ENCODE measurements around the gene LMAN2L.

Gene LMAN2L

DNA sequence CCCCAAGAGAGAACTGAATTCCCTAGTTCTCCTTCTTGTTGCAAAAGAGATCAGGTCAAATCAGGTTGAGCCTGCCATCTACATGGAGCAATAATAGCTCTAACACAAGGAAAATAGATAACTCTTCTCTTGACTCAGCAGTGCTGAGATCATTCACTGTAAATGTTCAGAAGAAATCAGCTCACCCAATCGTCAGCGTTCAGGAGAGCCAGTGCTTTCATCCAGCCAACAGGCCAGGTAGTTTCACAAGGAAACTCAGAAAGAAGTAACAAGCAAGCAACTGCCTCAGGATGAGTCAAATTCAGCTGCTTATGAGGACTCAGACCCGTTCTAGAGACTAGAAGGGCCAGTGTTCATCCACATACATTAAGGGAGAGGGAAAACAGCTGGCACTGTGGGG lies 5.9 kb downstream of the LMAN2L start:
- TF ChIP-seq, protein P1, sequence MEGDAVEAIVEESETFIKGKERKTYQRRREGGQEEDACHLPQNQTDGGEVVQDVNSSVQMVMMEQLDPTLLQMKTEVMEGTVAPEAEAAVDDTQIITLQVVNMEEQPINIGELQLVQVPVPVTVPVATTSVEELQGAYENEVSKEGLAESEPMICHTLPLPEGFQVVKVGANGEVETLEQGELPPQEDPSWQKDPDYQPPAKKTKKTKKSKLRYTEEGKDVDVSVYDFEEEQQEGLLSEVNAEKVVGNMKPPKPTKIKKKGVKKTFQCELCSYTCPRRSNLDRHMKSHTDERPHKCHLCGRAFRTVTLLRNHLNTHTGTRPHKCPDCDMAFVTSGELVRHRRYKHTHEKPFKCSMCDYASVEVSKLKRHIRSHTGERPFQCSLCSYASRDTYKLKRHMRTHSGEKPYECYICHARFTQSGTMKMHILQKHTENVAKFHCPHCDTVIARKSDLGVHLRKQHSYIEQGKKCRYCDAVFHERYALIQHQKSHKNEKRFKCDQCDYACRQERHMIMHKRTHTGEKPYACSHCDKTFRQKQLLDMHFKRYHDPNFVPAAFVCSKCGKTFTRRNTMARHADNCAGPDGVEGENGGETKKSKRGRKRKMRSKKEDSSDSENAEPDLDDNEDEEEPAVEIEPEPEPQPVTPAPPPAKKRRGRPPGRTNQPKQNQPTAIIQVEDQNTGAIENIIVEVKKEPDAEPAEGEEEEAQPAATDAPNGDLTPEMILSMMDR (IDR thresholded peaks at IDR 0.05): no peak
- no peak overlapping the region for H3K4me3 ChIP-seq (ENCODE audit: low read depth in 1 of 2, low read length in 1 of 2)
- no peaks in the 10 kb centered on the region for H3K27me3 ChIP-seq
- H3K27ac ChIP-seq: no peak overlapping the region
- H3K4me1 ChIP-seq (ENCODE audit: control insufficient read depth in 1 of 2, insufficient read depth in 1 of 2, low read depth in 1 of 2, low read length in 1 of 2): peaks cover 10 to 12% of the 10 kb centered on the region in 2 experiments
- H3K36me3 ChIP-seq: peaks cover 50% of the 10 kb centered on the region
- H3K9me3 ChIP-seq: no peaks in the 10 kb centered on the region

DNA sequence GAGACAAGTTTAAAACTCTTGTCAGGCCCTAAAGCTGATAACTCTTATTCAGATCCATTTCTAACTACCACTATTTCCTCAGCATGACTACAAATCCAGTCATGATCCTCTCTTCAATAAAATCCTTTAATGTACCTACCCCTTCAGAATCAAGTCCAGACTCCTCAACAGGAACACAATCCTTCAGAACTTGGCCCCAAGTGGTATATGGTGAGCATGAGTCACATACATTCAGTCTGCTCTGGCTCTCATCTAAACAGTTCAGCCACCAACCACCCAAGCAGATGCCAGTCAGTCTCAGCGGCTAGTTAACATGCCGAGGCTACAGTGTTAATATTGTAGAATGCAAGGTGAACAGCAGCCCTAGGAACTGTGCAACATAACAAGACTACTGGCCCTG lies 9.7 kb downstream of the LMAN2L start:
- H3K27ac ChIP-seq: no peak overlapping the region
- TF ChIP-seq, protein P1 (IDR thresholded peaks at IDR 0.05): no peak

DNA sequence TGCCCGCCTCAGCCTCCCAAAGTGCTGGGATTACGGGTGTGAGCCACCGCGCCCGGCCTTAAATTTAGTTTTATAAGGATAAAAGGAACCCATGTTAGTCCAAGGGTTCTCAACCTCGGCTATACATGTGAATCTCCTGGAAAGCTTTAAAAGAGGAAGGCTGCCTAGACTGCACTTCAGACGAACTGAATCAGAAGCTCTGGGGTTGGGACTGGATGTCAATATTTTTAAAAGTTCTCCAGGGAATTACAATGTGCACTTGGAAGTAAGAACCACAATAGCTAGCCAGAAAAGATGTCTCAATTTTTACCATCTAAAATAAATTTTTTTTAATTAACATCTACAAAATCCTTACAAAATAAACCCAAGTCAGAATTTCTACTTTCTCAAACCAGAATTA lies 10.1 kb downstream of the LMAN2L start:
- TF ChIP-seq, protein P1 (IDR thresholded peaks at IDR 0.05): no peak
- no peaks in the 10 kb centered on the region for H3K9me3 ChIP-seq
- peaks cover 75% of the 10 kb centered on the region for H3K36me3 ChIP-seq
- peaks cover 0 to 5% of the 10 kb centered on the region in 2 experiments for H3K4me1 ChIP-seq (ENCODE audit: control insufficient read depth in 1 of 2, insufficient read depth in 1 of 2, low read depth in 1 of 2, low read length in 1 of 2)
- H3K4me3 ChIP-seq (ENCODE audit: low read depth in 1 of 2, low read length in 1 of 2): no peak overlapping the region
- no peaks in the 10 kb centered on the region for H3K27me3 ChIP-seq
- H3K27ac ChIP-seq: no peak overlapping the region

More for the DNA sequence above, 9.7 kb downstream of the LMAN2L start:
- Histone ChIP-seq H3K27me3 (no peaks in the 10 kb centered on the region), H3K4me3 (ENCODE audit: low read depth in 1 of 2, low read length in 1 of 2) (no peak overlapping the region), H3K4me1 (ENCODE audit: control insufficient read depth in 1 of 2, insufficient read depth in 1 of 2, low read depth in 1 of 2, low read length in 1 of 2) (peaks cover 0 to 5% of the 10 kb centered on the region in 2 experiments), H3K9me3 (no peaks in the 10 kb centered on the region), H3K36me3 (peaks cover 75% of the 10 kb centered on the region)

DNA sequence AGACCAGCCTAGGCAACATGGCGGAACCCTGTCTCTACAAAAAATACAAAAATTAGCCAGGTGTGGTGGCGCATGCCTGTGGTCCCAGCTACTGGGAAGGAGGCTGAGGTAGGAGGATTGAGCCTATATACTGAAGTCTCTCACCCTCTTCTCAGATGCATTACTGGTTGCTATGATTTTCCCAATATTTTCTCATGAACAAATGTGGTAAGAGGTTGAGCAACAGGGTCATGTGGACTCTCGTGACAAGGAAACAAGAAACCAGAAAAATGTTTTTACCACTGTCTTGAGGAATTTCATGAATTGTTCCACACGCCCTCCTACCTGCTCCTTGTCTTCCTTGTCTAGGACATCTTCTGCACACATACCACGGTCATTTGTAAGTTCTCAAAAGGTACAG lies 12.4 kb downstream of the LMAN2L start:
- TF ChIP-seq, protein P1 (IDR thresholded peaks at IDR 0.05): no peak
- H3K36me3 ChIP-seq: peaks cover 56% of the 10 kb centered on the region
- H3K4me1 ChIP-seq (ENCODE audit: control insufficient read depth in 1 of 2, insufficient read depth in 1 of 2, low read depth in 1 of 2, low read length in 1 of 2): peaks cover 0 to 5% of the 10 kb centered on the region in 2 experiments
- no peak overlapping the region for H3K27ac ChIP-seq
- H3K4me3 ChIP-seq (ENCODE audit: low read depth in 1 of 2, low read length in 1 of 2): no peak overlapping the region
- no peaks in the 10 kb centered on the region for H3K9me3 ChIP-seq
- no peaks in the 10 kb centered on the region for H3K27me3 ChIP-seq

DNA sequence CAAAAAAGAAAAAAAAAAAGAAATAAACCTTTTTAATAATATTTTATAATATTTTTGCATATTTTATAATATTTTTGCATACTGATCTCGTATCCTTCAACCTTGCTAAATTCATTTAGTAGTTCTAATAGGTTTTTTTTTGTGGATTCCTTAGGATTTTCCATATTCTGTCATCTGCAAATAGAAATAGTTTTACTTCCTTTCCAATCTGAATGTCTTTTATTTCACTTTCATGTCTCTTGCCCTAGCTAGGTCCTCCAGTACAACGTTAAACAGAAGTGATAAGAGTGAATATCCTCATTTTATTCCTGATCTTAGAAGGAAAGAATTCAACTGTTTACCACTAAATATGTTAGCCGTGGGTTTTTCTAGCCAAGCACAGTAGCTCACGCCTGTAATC lies 13.7 kb downstream of the LMAN2L start:
- no peaks in the 10 kb centered on the region for H3K27me3 ChIP-seq
- H3K4me1 ChIP-seq (ENCODE audit: control insufficient read depth in 1 of 2, insufficient read depth in 1 of 2, low read depth in 1 of 2, low read length in 1 of 2): peaks cover 0 to 5% of the 10 kb centered on the region in 2 experiments
- no peaks in the 10 kb centered on the region for H3K9me3 ChIP-seq
- H3K36me3 ChIP-seq: peaks cover 51% of the 10 kb centered on the region
- H3K4me3 ChIP-seq (ENCODE audit: low read depth in 1 of 2, low read length in 1 of 2): no peak overlapping the region
- TF ChIP-seq, protein P1 (IDR thresholded peaks at IDR 0.05): no peak
- no peak overlapping the region for H3K27ac ChIP-seq

DNA sequence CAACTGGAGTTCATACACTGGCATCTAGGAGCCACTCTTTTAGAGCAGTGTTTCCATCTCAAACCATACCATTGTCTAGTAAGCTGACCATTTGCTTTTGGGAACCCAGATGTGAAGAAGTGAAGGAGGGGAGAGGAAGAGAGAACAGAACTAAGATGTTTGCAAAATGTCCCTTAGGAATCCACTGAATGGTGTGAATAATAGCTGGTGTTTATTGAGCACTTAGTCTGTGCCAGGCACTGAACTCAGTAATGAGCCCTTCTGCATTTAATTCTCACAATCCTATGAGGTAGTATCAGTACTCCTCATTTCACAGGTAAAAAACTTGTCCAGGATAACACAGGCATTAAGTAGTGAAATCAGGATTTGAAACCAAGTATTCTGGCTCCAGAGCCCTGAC lies 23.5 kb downstream of the LMAN2L start:
- Histone ChIP-seq H3K36me3 (peaks cover 7% of the 10 kb centered on the region), H3K4me3 (ENCODE audit: low read depth in 1 of 2, low read length in 1 of 2) (no peak overlapping the region), H3K27ac (no peak overlapping the region), H3K27me3 (no peaks in the 10 kb centered on the region), H3K9me3 (no peaks in the 10 kb centered on the region), H3K4me1 (ENCODE audit: control insufficient read depth in 1 of 2, insufficient read depth in 1 of 2, low read depth in 1 of 2, low read length in 1 of 2) (no peaks in the 10 kb centered on the region)
- TF ChIP-seq, protein P1 (IDR thresholded peaks at IDR 0.05): no peak
